ENCODE results near the gene SOWAHA. TPM values are rescaled to one million over a fixed set of nuclear protein-coding genes. Genes with fewer than 3 reads are reported as not detected.

SOWAHA gene
- 0.07 and 0.09 TPM in 2 replicates for total RNA-seq

DNA sequence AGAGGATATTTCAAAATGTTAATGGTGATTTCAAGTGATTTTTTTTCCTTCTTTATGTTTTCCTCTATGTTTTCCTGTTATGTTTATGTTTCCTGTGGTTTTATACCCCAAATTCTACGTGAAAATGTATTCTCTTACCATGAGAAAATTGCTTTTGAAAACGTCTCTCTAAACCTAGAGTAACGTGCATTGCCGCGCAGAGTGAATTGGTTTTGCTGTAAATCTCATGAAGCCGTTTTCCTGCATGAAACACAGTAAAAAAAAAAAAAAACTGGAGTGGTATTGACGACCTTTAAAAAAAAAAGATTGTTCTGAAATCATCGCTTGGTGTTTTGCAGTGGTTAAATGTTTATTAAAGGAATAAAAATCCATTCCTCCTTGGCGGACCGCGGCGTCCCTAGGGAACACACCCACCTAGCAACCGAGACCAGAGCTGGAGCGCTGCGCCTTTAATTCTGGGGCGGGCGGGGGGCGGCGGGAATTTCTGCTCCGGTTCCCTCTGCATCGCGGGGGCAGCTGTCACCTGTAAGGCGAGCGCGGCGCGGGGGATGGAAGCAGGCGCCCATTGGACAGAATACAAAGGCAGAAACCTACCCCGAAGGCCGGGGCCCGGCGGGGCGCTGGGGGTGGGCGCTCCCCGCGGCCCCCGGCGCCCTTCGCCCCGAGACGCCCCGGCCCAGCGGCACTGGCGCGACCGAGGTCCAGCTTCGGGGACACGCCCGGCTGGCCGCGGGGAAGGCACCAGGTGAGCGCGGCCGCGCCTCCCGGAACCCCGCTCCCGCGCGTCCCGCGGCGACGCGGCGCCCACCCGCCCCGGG, at the start of gene SOWAHA:
Gene SOWAHA (plus strand): TSS at position 522 of the 818 bp plus-strand sequence. CDS start 320 bp downstream, outside the sequence.
- intact Hi-C loops (cut with micrococcal nuclease) = no loop called here

DNA sequence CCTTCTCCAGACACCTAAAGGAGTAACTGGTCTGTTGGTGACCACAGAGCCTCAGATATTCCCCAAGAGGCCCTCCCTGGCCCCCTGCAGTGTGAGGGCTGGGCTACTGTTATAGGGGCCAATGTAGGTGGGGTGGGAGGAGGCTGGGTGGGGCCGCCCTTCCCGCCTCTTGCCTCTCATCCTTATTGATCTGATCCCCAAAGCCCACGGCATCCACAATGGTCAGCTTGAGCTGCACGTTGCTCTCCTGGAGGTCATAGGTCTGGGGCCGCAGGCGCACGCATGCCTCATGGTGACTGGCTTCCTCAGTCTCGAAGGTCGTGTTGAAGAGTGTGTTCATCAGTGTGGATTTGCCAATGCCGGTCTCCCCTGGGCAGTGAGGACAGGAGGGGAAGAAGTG, 49.1 kb upstream of the SOWAHA start:
- intact Hi-C loops (cut with micrococcal nuclease) = no loop called here

DNA sequence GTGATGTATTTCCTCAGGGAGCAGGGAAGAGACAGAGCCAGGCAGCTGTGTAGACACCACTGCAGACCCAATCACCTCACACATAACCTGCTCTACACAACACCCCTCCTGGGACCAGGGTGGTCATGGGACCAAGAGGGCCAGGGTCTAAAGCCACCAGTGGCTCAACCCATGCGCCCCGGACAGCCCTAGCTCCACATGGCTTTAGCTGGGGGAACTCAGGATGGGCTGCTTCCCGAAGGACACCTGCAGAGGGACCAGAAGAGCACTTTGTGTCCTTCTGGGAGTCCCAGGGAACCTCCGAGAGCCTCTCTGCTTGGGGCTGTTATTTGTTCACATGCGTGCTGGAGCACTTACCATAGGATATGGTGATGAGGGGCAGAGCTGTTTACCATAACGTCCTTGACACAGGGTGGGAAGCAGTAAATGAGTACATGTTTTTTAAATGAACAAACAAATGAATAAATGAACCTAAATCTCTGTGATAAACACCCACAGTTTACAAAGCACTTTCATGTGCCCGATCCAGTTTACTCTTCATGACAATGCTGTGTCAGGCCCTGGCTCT, 48.3 kb upstream of the SOWAHA start:
- intact Hi-C loops (cut with micrococcal nuclease) = no loop called here

DNA sequence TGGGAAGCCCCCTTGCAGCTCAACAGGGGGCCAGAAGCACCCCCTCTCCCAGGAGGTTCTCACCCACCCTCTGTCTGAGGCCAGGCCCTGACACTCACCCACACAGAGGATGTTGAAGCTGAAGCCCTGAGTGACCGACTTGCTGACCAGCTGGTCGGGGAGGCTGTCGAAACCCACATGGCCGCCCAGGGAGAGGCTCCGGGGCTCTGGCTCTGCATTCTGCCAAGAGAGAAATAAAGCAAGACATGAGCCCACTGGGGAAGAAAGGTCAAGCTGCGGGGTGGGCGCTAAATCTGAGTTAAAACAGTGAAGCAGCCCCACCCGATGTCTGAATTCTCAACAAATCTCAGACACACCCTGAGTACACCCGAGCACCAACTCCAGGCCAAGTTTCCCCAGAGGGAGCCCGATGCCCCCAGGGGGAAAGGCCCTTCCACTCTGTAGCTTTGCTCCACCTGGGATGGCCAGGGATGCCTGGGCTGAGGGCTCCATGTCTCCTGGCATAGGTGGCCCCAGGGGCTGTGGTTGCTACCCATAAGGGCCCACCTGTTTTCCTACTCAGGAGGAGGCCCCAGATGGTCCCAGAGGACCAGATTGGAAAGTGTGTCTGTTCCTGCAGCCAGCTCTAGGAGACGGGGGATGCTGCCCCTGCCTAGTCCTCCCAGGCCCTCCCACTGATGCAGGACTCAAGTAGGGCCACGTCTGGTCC, 47.6 kb upstream of the SOWAHA start:
- intact Hi-C loops (cut with micrococcal nuclease) = no loop called here

DNA sequence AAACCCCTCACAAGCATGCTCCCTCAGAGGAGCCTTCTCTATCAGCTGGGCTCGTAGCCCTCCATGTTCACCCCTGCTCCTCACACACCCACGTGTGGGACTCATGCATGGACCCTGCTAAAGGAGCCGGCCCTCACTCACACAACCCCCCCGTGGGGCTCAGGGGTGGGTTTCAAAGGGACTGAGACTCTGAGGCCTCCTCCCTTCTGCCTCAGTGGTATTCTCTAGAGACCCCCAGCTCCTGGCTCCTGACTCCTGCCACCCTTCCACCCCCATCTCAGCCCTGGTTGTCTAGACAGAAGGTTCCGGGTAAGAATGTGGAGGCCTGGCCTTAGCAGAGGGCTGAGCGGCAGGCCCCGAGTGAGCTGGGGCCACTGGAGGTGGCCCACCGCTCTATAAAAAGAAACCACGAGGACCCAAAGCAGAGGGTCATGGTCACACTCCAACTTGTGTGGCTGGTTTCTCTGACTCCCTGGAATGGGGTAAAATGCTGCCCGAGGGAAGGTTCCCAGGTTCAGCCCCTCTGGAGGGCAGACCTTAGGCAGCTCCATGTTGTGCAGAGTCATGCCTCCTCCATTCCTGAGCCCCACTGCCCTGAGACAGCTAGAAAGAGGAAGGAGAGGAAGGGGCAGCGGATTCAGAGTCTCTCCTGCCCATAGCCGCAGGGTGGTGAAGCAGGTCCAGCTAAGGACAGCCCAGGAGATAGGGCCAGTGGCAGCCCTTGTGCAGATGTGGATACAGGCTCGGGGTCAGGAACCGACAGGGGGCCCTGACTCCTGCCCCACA, 46.9 kb upstream of the SOWAHA start:
- intact Hi-C loops (cut with micrococcal nuclease) = no loop called here

DNA sequence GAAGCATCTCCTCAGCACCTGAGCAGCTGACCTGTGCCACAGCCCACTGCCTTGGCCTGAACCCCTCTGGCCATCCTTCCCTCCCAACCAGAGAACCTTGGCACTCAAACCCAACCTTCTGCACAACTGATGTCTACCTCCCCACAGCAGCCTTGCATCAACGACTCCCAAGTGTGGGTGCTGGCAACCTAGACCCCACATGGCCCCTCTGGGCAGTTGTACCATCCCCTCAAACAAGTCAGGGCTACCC, 46.4 kb upstream of the SOWAHA start:
- intact Hi-C loops (cut with micrococcal nuclease) = no loop called here

DNA sequence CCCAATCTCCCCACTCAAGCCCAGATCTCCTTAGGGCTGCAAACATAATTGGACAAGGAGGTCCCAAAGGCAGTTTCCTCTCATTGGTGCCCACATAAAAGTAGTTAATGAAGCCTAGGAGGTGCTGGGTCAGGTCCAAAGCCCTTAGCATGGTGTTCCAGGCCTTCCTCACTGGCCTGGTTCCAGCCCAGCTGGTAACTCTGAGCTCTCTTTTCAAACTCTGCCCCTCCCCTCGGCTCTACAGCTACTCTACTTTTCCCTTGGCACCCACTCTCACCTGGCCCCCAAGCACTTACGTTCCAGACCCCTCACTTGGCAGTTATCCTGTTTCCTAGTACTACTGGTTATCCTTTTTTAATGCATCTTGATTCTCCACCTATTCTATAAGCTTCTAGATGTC, 46.0 kb upstream of the SOWAHA start:
- intact Hi-C loops (cut with micrococcal nuclease) = no loop called here

DNA sequence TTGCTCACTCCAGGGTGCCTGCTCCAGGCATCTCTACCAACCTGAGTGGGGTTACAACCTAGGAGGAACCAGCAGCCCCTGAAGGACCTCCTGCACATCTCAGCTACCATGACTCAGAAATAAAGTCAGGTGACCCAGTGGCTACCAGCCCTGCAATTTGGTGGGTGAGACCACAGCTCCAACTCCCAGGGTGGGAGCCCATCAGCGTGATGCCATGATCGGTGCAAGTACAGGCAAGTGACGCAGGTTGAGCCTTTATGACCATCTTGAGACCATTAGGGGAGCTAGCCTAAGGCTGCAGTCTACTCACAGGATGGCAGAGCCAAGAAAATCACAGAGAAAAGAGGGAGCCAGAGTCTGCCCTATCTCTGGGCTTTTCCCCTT, 44.6 kb upstream of the SOWAHA start:
- intact Hi-C loops (cut with micrococcal nuclease) = no loop called here

DNA sequence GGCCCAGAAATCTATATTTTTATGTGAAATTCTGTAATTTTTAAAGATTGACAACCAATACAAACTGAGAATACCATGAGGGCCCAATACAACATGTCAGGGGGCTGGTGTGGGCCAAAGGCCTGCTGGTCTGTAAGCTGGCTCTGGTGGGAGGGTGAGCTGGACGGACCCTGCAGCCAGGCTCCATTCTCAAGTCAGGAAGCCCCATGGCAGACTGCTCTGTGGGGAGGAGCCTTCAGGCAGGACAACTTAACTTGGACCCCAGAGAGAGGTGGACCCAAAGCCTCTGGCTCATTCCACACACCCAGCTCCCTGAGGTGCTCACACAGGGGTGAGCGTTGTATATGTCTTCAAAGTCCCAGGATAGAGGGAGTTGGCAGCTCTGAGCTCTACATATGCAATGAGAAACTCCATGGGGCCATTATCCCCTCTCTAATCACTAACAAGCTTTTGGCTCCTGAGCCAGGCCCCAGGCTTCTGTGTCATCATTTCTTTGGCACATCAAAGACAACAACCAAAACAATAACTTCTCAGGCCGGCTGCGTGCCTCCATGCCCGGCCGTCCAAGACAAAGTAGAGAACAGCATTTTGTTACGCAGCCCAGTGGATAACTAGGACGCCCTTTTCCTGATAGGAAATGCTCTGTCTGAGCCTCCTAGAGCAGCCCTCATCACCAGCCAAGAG, 42.5 kb upstream of the SOWAHA start:
- intact Hi-C loops (cut with micrococcal nuclease) = no loop called here

DNA sequence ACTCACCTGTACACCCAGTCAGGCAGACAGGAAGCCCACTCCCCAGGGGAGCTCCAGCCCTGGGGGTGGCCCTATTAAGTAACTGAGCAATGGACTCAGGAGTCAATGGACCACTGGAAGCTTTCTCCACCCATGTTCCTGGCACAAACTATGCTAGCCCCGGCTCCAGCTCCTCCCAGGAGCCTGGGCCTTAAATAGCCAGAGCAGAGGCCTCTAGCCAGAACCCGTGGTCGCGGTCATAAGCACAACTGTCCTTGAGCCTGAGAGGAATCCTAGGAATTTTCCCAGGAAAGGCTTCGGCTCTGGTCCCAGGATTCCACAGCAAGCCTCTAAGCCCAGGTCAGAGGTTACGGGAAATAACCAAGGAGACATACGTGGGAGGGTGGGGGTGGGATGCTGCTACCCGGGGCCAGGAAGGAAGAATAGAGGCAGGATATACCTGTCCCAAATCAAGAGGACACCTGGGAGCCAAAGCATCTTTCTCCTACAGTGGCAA, 41.6 kb upstream of the SOWAHA start:
- intact Hi-C loops (cut with micrococcal nuclease) = no loop called here

DNA sequence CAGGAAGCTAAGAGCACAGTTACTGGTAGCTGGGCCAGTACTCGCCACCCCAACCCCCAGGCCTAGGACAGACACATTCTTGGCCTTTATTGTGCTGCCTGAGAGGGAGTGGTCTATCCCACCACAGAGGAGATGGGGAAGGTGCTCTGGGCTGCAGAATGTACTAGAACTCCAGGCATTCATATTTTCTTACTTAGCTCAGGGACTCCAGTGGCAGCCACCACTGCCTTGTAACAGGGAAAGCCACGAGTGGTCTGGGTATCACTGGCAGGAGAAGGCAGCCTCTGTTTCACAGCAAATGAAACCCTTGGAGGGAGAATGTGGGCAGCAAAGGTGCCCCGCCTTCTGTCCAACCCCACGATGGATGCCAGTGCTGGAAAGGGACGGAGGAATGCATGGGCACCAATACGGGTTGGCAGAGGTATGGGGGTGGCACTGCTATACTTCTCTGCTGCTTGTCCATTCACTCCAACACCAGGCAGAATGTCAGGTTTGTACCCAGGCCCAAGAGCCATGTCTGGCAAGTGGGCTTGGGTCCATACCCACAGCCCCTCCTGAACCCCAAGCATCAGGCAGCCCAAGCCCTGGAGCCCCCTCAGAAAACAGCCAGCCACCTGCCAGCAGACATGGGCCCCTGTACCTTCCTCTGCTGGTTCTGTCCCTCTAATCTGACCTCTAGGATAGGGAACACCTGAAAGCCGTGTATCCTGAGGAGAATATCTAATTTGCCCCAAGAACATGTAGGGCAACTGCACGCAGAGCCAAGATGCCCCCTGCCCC, 40.6 kb upstream of the SOWAHA start:
- intact Hi-C loops (cut with micrococcal nuclease) = no loop called here

DNA sequence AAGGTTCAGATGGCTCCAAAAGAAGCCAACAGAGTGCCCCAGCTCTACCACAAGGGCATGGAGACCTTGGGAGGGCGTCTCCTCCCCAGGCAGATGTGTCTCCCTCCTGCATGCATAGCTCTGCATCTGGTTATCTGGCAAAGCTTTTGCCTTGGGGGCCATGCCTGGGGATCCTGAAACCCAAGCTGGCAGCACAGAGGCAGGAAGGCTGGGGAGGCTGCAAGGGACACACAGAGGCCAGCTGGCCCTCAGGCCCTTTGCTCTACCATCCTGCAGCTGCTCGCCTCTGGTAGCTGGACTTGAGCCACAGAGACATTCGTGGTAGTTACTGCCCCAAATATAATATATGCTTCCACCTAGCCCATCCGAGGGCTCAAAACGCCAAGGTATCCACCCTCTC, 40.0 kb upstream of the SOWAHA start:
- intact Hi-C loops (cut with micrococcal nuclease) = no loop called here

DNA sequence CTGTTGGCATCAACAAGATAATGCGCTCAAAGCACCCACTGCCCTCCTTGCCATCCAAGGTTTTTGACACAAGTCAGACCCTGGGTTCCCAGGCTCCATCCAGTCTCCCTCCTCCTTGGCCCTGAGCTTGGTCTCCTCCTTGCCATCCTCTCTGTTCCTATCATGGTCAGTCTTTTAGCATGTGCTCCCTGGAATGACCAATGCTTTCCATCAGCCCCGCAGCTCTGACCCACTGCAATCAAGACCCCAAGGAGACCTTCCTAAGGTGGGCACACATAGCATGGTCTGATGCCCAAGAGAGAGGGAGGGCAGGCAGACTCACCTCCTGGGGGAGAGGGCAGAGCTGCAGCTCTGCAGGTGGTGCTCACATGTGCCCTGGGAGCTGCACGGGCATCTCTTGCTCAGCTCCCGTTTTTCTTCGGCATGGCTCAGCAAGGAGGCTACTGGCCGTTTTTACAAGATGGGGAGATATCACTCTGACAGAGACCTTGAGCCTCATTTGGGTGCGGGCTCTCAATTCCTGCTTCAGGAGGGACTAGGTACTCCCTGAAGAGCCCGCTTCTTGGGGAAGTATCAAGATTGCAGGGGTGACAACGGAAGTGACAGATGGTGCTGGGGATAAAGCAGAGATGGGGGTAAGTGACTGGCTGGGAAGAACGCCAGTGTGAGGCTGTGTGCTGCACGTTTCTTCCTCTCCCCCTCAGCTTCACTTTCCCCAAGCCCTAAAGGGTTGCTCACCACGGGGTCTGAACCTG, 39.3 kb upstream of the SOWAHA start:
- intact Hi-C loops (cut with micrococcal nuclease) = no loop called here

DNA sequence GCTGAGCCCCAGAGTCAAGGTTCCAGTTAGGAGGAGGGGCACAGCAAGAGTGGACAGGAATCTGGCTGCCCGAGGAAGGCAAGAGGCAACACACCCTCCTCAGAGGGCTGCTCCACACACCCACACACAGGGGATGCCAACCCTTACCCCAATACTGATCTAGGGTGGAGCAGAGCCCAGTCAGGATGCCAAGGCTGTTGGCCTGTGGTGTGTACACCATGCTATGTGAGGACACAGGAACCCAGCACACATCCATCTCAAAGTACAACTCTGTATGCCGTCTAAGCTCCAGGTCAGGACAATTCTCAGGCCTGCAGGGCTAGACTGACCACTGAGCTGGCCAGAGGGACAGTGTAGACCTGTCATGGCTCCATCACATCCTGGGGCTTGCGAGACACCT, 38.7 kb upstream of the SOWAHA start:
- intact Hi-C loops (cut with micrococcal nuclease) = no loop called here

DNA sequence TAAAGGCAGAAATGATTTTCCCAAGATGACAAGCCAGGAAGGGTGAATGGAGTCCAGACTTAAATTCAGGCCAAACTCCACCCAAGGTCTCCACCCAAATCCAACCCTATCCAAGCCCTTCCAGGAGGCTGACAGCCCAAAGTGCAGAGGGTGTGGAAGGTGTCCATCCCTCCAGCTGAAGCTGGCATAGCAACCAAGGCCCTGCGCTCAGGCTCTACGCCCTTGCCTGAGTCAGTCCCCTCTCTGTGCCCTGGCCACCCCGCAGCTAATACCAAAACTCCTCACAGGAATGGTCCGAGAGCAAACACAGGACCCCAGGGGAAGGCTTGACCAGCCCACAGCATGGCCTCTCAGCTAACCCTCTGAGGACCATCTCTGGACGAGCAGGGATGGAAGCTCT, 38.2 kb upstream of the SOWAHA start:
- intact Hi-C loops (cut with micrococcal nuclease) = loop anchor here (5.0 kb wide), 2 partner anchors 38 to 47 kb away; partner anchors contain the start of gene KIF3A

DNA sequence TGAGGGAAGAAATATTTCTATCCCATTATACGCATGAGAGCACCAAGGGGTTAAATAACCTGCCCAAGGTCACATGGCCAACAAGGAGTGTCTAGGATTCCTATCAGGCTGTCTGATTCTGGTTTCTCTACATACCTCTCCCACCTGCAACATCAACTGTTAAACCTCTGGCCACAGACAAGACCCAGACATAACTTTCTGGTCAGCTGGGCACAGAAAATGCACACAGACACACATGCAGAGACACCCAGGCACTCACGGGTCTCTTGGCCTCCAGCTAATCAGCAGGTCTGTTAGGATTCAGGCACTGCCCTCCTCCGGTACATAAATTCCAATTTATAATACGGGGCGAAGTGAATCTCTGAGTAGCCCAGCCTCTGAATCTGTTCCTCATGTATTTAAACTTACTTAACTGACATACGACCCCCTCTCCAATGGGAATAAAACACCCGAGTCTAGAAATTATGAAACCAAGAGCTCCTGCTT, 37.6 kb upstream of the SOWAHA start:
- intact Hi-C loops (cut with micrococcal nuclease) = loop anchor here (5.0 kb wide), 2 partner anchors 38 to 47 kb away; partner anchors contain the start of gene KIF3A

DNA sequence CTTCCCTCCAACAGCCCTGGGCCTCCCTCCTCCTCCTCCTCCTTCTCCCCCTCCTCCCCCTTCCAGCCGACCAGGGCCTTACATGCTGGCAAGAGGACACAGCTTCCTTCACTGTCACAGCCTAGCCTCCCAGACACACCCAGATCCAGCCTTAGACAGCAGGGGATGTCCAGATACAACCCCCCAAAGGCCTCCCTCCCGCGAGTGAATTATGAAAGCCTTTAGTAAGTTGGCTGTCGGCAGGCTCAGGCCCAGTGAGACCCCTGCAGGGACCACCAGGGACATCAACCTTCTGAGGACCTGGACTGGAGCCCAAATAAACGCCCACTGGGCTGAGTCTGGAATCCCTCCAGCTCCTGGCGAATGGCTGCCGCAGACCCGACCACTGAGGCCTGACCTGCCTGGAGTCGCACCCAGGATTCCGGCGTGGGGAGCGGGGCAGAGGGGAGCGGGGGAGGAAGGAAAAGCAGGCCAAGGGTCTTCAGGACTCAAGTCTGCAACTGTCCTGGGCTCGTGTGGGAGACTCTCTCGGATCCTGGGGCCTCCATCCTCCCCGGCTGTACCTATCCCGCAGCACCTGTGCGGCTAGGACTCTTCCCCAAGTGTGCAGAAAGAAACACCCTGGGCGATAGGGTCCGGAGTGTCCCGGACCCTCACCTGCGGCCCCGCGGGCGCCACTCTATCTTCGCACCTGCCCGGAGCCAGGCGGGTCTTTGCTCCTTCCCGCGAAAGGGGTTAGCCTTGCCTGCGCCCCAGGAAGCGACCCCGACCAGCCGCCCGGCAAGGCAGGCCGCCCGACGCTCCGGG, 36.8 kb upstream of the SOWAHA start:
- intact Hi-C loops (cut with micrococcal nuclease) = loop anchor here (5.0 kb wide), 2 partner anchors 39 to 46 kb away; partner anchors contain the start of gene KIF3A

DNA sequence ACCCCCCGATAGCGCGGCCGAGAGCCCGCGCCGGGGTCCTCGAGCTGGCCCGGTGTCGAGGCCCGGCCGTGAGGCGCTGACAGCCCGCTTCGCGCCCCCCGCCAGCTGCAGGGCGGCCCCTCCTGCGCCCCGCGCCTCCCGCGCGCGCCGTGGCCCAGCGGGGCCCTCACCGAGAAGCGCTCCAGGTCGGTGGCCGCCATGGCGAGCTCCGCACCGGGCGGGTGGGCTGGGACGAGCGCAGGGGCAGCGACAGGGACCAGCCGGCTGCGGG, 36.2 kb upstream of the SOWAHA start:
- intact Hi-C loops (cut with micrococcal nuclease) = loop anchor here (5.0 kb wide), 2 partner anchors 40 to 45 kb away; partner anchors contain the start of gene KIF3A

Data from T-helper 2 cell treated with Interferon-gamma antibody and Interleukin-4, amounts not matched to agents 100 ng/mL and 5 ng/mL, for 36 hours (primary cell).